Neuron (in vitro differentiated cells): ENCODE measurements around the gene SLC5A6.
"Not testable (repeated sequence)": the region's sequence is repeated elsewhere in the genome, so short reads cannot be mapped to it uniquely, and the experiment has no call there.

Experiments used
- H2AFZ ChIP-seq: one replicate; pipeline ENCODE4 v1.6.1; 2013; ENCODE audit warnings: low read depth, mild to moderate bottlenecking, inconsistent platforms, low read length, moderate library complexity
- H3K27me3 ChIP-seq: one replicate; pipeline ENCODE4 v1.6.1; 2013; ENCODE audit warnings: low read length; ENCODE audit not compliant: insufficient read depth
- H3K36me3 ChIP-seq: one replicate; pipeline ENCODE4 v1.6.1; 2013; ENCODE audit warnings: low read length; ENCODE audit not compliant: insufficient read depth
- H3K4me1 ChIP-seq: one replicate; pipeline ENCODE4 v1.6.1; 2013; ENCODE audit warnings: low read length; ENCODE audit not compliant: insufficient read depth
- H3K4me3 ChIP-seq: 2 replicates; pipeline ENCODE4 v1.5.1; 2013; ENCODE audit warnings: mild to moderate bottlenecking, low read length, moderate library complexity
- H3K9me3 ChIP-seq: one replicate; pipeline ENCODE4 v1.6.1; 2013; ENCODE audit warnings: low read length

Gene SLC5A6

DNA sequence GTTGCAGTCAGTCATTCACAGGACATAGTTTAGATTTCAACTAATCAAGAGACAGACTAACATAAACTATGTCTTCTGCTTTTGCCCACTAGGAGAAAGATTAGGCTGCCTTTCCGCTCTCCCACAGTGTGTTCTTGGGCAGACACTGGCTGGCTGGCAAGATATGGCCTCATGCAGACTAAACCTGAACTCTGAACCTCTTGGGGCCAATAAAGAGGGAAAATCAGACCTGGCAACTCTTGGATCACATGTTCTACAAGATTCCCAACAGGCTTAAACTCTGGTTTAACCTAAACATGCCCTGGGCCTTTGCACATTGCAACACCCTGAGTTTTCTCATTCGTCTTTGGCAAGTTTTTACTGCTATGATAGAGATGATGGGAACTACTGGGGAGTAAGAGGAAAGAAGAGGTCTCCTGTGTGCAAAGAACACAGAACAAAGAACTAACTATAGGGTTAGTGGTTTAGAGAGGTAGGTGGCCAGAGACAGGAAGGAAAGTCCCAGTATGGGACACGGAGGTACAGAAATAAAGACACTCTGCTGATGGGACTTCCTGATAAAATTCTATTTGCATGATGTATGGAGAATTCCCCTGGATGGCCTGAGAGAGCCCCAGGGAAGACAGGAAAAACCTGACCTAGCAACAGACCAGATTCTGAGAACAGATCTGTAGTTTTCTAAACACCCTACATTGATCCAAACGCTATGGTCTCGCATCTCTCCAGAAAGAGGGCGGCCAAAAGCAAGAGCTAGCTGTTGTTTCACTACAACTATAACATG lies 2.3 kb downstream of the SLC5A6 start:
- Histone ChIP-seq H3K4me1 (peaks cover 6% of the 10 kb centered on the region), H3K9me3 (no peaks in the 10 kb centered on the region), H3K27me3 (no peaks in the 10 kb centered on the region), H3K4me3 (no peak overlapping the region), H3K36me3 (peaks cover 47% of the 10 kb centered on the region), H2AFZ (no peak overlapping the region)

DNA sequence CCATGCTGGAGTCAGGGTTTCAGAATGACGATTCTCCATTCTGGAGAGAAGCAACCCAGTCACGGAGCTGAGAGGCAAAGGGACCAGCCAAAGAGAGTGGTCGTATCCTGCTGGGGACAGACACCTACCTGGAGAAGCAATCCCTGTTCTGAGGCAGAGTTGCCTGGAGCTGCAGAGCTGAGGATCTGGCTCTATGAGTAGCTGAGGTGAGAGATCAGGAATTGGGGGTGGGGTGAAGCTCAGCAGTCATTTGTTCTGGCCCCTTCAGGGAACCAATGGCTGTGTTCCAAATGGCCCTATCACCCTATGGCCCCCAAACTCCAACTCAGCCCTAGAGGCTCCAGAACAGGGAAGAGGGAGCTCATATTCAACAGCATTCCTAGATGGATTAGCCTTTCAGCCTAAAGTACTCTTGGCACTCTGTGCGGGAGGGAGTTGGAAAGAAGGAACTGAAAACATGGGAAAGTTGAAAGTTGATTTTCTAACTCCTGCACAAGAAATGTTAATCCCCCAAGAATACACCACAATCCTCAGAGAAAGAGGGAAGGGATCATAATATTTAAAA lies 3.5 kb downstream of the SLC5A6 start:
- Histone ChIP-seq H3K36me3 (peaks cover 59% of the 10 kb centered on the region), H3K4me3 (no peak overlapping the region)

DNA sequence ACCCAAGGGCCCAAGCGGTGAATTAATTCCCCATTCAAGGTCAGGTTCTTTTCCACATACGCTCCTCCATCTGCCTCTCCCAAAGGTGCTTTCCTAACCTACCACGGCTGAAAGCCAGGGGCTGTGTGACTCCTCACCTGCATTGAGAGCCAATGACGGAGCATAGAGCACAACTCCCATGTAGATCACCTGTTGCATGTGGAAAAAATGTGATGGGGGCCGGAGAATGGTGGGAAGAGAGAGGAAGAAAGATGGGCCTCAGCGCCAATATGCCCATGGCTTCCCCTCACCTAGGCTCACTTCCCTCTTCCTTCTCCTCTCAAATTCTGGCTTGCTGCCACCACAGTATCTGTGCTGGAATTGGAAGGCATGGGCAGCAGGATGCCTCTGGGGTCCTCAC lies 5.7 kb downstream of the SLC5A6 start:
- Histone ChIP-seq H3K36me3 (peaks cover 82% of the 10 kb centered on the region), H2AFZ (no peak overlapping the region), H3K27me3 (no peaks in the 10 kb centered on the region), H3K9me3 (no peaks in the 10 kb centered on the region), H3K4me3 (no peak overlapping the region), H3K4me1 (no peaks in the 10 kb centered on the region)

More for the DNA sequence above, 3.5 kb downstream of the SLC5A6 start:
- Histone ChIP-seq H3K4me1 (peaks cover 6% of the 10 kb centered on the region), H3K27me3 (no peaks in the 10 kb centered on the region), H3K9me3 (no peaks in the 10 kb centered on the region), H2AFZ (no peak overlapping the region)

DNA sequence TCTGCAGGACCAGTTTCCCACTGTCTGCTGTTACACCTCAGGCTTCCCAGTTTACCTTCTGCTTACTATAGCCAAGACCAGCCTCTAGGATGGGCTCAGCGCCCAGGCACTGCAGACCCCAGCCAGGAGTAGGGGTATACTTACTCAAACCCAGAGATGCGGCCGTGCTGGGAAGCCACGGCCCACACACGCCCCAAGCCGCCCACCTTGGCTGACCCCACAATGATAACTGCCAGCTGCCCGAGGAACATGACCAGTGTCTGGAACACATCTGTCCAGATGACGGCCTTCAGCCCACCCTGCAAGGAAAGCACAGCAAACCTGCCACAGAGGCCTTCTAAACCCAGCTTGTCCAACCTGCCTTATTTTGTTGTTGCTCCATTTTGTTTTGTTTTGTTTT lies 6.9 kb downstream of the SLC5A6 start:
- Histone ChIP-seq H3K27me3 (no peaks in the 10 kb centered on the region), H3K4me3 (no peak overlapping the region), H3K36me3 (peaks cover 91% of the 10 kb centered on the region), H2AFZ (no peak overlapping the region), H3K9me3 (no peaks in the 10 kb centered on the region), H3K4me1 (no peaks in the 10 kb centered on the region)

DNA sequence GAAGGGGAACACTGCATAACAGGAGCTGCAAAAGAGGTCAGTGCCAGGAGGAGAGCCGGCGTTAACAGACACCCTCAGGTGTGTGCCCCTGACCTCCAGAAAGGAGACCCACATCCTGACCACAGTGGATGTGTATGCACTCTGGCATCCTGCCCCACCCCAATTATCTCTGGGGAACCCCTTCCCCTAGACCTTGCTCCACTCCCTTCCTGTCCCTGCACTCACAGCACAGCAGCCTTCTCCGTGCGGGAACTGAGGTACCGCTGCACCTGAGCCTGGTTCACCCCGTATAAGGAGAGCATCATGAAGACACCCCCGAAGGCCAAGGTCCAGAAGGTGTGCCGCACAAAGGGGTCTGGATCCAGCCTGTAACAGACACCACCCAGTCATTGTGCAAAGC lies 7.5 kb downstream of the SLC5A6 start:
- Histone ChIP-seq H3K27me3 (no peaks in the 10 kb centered on the region), H2AFZ (no peak overlapping the region), H3K4me1 (no peaks in the 10 kb centered on the region), H3K4me3 (no peak overlapping the region), H3K36me3 (peaks cover 89% of the 10 kb centered on the region), H3K9me3 (no peaks in the 10 kb centered on the region)

DNA sequence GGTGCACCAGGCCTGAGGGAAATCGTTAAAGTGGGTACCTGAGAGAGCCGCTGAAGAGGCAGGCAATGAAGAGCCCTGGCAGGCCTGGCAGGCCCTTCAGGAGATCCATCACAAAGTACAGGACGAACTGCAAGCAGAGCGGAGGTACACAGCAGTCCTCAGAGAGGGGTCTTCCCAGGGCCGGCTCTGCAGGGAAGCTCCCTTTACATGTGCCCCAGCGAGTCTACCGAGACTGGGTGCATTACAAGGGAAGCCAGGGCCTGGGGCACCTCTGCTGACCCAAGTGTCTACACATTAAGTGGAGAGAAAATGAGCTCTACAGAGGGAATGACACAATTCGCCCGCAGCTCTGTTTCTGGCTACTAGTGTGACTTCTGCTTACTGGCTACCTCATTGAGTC lies 8.3 kb downstream of the SLC5A6 start:
- Histone ChIP-seq H3K4me3 (no peak overlapping the region), H3K9me3 (no peaks in the 10 kb centered on the region), H3K27me3 (no peaks in the 10 kb centered on the region), H3K36me3 (peaks cover 86% of the 10 kb centered on the region), H3K4me1 (no peaks in the 10 kb centered on the region), H2AFZ (no peak overlapping the region)

DNA sequence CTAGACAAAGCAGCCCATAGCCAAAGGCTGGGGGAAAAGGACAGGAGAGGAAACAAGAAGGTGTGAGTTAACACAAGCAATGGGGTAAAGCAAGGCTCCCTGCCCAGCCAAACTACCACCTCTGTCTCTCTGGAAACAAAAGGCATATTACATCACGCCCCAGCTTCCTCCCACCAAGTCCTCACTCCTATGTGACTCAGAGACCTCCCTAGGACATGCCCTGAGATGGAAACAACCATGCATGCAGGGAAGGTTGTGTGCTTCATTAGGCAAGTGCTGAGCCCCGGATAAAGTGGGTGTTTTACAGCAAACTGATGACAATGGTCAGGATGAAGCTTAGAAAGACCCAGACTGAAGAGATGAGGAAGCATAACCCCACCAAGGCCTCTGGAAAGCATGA lies 9.2 kb downstream of the SLC5A6 start:
- H3K4me3 ChIP-seq, result no peak overlapping the region
- no peaks in the 10 kb centered on the region for H3K27me3 ChIP-seq
- H3K9me3 ChIP-seq, result no peaks in the 10 kb centered on the region
- H3K4me1 ChIP-seq, result no peaks in the 10 kb centered on the region
- H3K36me3 ChIP-seq, result peaks cover 77% of the 10 kb centered on the region
- no peak overlapping the region for H2AFZ ChIP-seq

DNA sequence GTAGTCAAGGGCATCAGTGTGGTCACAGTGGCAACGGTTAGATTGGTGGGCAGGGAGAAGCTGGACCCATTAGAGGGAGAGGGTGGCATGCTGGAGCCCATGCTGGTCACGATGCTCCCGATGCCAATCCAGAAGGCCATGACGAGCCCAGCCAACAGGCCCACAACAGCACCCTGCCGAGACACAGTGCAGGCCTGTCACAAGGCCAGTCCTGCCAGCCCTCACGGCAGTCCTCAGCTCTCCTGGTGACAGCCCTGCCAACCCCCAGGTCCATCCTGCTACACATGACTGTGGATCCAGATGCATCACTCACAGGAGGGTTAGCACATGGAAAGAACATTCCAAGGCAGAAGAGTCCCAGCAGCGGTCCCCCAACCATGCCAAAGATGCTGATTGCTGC lies 10.4 kb downstream of the SLC5A6 start:
- Histone ChIP-seq H3K27me3 (no peaks in the 10 kb centered on the region), H3K4me1 (no peaks in the 10 kb centered on the region), H3K36me3 (peaks cover 65% of the 10 kb centered on the region), H3K9me3 (no peaks in the 10 kb centered on the region), H2AFZ (no peak overlapping the region), H3K4me3 (no peak overlapping the region)

DNA sequence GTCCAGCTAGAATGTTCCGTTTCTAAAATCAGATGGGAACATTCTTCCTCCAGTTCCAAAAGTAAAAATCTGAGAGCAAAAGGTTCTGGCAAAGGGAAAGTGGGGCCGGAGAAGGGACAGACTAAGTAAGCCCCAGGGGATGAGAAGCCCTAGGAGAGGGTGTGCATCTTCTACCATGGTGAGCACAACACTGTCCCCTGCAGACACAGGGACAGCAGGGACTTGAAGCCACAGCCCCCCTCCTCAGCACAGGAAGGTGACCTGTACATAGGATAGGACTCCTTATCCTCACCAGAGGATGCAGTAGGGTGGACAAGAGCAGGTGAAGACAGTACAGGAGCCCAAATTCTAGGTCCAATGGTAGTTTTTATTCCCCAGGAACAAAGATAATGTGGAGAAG lies 12.8 kb downstream of the SLC5A6 start:
- Histone ChIP-seq H3K4me3 (no peak overlapping the region), H3K36me3 (peaks cover 42% of the 10 kb centered on the region), H3K4me1 (no peaks in the 10 kb centered on the region)

DNA sequence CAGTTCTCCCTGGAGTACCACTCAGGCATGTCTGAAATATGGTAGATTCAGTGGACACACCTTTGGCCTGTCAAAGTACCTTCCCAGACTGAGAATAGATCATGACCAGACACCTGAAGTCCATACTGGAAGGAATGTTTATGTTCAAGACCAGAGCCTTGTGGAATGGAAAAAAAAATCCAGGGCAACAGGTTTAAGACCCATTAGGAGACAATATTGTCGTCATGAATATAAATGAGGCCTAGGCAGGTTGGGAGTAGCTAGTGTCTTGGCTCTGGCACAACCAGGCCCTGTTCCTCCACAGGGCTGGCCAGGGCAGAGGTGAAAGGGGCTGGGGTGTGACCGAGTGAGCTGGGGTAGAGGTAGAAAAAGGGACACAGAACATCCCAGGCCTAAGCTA lies 13.4 kb downstream of the SLC5A6 start:
- H3K27me3 ChIP-seq, result no peaks in the 10 kb centered on the region
- H3K4me1 ChIP-seq, result no peaks in the 10 kb centered on the region
- H2AFZ ChIP-seq, result no peak overlapping the region
- H3K4me3 ChIP-seq, result no peak overlapping the region
- H3K36me3 ChIP-seq, result peaks cover 36% of the 10 kb centered on the region
- H3K9me3 ChIP-seq, result no peaks in the 10 kb centered on the region

More for the DNA sequence above, 12.8 kb downstream of the SLC5A6 start:
- Histone ChIP-seq H2AFZ (no peak overlapping the region), H3K9me3 (no peaks in the 10 kb centered on the region), H3K27me3 (no peaks in the 10 kb centered on the region)

DNA sequence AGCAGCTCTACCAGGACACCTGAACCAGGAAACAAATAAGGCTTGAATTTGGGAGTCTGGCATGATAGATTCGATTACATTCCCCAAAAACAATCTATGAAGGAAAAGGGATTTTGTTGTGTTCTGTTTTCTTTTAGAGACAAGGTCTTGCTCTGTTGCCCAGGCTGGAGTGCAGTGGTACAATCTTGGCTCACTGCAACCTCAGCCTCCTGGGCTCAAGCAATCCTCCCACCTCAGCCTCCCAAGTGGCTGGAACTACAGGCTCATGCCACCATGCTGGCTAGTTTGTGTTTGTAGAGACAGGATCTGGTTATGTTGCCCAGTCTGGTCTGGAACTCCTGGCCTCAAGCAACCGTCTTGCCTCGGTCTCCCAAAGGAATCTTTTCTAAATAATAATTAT lies 14.0 kb downstream of the SLC5A6 start:
- not testable (repeated sequence) for H2AFZ ChIP-seq, H3K9me3 ChIP-seq, H3K4me3 ChIP-seq, H3K27me3 ChIP-seq, H3K4me1 ChIP-seq
- H3K36me3 ChIP-seq, result peaks cover 30% of the 10 kb centered on the region

DNA sequence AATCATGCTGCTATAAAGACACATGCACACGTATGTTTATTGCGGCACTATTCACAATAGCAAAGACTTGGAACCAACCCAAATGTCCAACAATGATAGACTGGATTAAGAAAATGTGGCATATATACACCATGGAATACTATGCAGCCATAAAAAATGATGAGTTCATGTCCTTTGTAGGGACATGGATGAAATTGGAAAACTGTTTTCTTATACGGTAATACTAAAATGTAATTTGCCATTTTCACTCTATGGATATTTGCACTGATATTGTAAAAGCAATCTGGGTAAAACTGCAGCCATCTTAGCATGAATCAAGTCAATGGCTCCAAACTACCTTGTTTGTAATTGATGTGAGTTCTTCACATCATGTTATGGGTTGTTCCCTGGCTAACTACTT lies 16.3 kb downstream of the SLC5A6 start:
- H3K4me1 ChIP-seq, H3K36me3 ChIP-seq, H2AFZ ChIP-seq, H3K4me3 ChIP-seq, H3K27me3 ChIP-seq, H3K9me3 ChIP-seq: not testable (repeated sequence)

DNA sequence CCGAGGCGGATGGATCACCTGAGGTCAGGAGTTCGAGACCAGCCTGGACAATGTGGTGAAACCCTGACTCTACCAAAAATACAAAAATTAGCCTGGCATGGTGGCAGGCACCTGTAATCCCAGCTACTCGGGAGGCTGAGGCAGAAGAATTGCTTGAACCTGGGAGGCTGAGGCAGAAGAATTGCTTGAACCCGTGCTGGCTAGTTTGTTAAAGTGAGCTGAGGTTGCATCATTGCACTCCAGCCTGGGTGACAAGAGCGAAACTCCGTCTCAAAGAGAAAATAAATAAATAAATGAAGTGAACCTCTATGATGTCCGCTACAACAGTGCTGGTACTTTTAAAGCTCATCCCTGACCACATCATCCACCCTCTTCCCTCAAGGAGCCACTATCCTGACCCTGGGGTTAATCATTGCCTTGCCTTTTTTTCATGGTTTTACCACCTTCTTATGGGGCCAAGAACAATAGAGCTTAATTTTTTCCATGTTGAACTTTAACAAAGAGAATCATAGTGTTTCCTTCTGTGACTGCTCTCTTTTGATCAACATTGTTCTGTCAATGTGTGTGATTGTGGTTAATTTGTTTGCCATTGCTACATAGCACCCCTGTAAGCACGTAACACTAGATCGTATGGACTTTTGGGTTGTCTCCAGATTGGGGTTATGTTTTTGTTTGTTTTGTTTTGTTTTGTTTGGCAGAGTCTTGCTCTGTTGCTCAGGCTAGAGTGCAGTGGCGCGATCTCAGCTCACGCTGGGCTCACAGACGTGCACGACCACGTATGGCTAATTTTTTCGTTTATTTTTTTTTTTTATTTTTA lies 17.3 kb downstream of the SLC5A6 start:
- H3K36me3 ChIP-seq, result peaks cover 2% of the 10 kb centered on the region
- H3K4me1 ChIP-seq, result no peaks in the 10 kb centered on the region
- no peaks in the 10 kb centered on the region for H3K9me3 ChIP-seq
- H3K4me3 ChIP-seq, result no peak overlapping the region
- H2AFZ ChIP-seq, result no peak overlapping the region
- no peaks in the 10 kb centered on the region for H3K27me3 ChIP-seq
